ENCODE results near the gene SGK1.
"Not testable (repeated sequence)": the region's sequence is repeated elsewhere in the genome, so short reads cannot be mapped to it uniquely, and the experiment has no call there.

Gene SGK1

GRCh38 chr6:134196568-134197193 lies 121.2 kb downstream of the SGK1 start:
- H3K27me3 ChIP-seq (ENCODE audit: insufficient read depth, poor library complexity, severe bottlenecking) = no peaks in the 10 kb centered on the region
- no peaks in the 10 kb centered on the region for H3K4me1 ChIP-seq (ENCODE audit: insufficient read depth, poor library complexity, severe bottlenecking)
- TF ChIP-seq CTCF (IDR thresholded peaks at IDR 0.05; ENCODE audit: poor library complexity, severe bottlenecking) = no peak
- H3K4me3 ChIP-seq (ENCODE audit: severe bottlenecking) = no peak overlapping the region
- no peaks in the 10 kb centered on the region for H3K9me3 ChIP-seq (ENCODE audit: severe bottlenecking)
- DNase-seq (ENCODE audit: low spot score) (no peak), ATAC-seq (ENCODE audit: low read depth) (no peak)
- H3K27ac ChIP-seq (ENCODE audit: poor library complexity, severe bottlenecking) = no peak overlapping the region
- H3K36me3 ChIP-seq (ENCODE audit: low read depth) = no peaks in the 10 kb centered on the region

DNA sequence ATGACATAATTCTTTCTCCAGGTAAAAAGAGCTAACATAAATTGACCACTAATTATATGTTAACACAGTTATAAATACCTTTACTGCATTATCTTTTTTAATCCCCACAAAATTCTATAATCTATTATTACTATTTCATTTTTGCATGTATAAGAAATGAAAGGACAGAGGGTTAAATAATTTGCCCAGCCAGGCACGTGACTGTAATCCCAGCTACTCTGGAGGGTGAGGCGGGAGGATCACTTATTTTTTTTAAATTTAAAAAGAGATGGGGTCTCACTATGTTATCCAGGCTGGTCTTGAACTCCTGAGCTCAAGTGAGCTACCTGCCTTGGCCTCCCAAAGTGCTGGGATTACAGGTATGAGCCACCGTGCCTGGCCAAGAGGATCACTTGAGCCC lies 121.9 kb downstream of the SGK1 start:
- Histone ChIP-seq H3K27me3 (ENCODE audit: insufficient read depth, poor library complexity, severe bottlenecking) (no peaks in the 10 kb centered on the region), H3K36me3 (ENCODE audit: low read depth) (no peaks in the 10 kb centered on the region), H3K9me3 (ENCODE audit: severe bottlenecking) (no peaks in the 10 kb centered on the region), H3K4me3 (ENCODE audit: severe bottlenecking) (no peak overlapping the region), H3K4me1 (ENCODE audit: insufficient read depth, poor library complexity, severe bottlenecking) (no peaks in the 10 kb centered on the region), H3K27ac (ENCODE audit: poor library complexity, severe bottlenecking) (no peak overlapping the region)
- no peak for TF ChIP-seq CTCF (IDR thresholded peaks at IDR 0.05; ENCODE audit: poor library complexity, severe bottlenecking)
- DNase-seq (ENCODE audit: low spot score) = no peak
- ATAC-seq (ENCODE audit: low read depth) = no peak

DNA sequence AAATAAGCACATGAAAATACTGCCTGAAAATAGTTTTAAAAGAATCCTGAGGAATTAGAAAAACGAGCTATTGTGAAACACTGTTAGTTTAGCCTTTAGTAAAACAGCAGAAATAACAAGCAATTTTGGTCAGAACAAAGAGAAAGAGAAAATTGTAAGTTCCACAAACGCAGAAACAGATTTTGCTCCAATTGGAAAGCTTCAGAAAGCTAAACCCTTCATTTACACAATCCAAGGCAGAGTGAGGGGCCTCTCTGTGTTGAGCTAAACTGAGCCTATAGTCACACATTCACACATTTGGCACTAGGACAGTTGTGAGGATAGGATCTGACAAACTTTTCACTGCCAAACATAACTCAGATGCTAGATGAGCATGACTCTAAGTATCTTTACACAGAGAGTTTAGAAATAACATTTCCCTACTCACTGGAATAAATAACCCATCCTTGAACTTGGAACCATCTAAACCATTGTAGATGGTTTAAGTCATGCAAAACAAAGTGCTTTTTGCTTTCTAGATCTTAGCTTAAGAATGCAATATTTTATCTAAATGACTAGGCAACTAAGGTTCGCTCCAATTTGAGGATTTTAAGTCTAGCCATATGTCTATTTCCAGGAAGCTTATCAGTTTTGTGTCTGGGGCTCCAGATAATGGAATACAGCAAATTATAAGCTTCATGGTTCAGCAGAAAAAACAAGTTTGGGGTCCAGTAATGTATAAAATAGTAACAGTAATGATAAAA lies 122.6 kb downstream of the SGK1 start:
- no peaks in the 10 kb centered on the region for H3K27me3 ChIP-seq (ENCODE audit: insufficient read depth, poor library complexity, severe bottlenecking)
- no peak for TF ChIP-seq CTCF (IDR thresholded peaks at IDR 0.05; ENCODE audit: poor library complexity, severe bottlenecking)
- DNase-seq (ENCODE audit: low spot score) (no peak), ATAC-seq (ENCODE audit: low read depth) (no peak)
- no peaks in the 10 kb centered on the region for H3K4me1 ChIP-seq (ENCODE audit: insufficient read depth, poor library complexity, severe bottlenecking)
- no peaks in the 10 kb centered on the region for H3K9me3 ChIP-seq (ENCODE audit: severe bottlenecking)
- no peaks in the 10 kb centered on the region for H3K36me3 ChIP-seq (ENCODE audit: low read depth)
- no peak overlapping the region for H3K27ac ChIP-seq (ENCODE audit: poor library complexity, severe bottlenecking)
- H3K4me3 ChIP-seq (ENCODE audit: severe bottlenecking) = no peak overlapping the region

DNA sequence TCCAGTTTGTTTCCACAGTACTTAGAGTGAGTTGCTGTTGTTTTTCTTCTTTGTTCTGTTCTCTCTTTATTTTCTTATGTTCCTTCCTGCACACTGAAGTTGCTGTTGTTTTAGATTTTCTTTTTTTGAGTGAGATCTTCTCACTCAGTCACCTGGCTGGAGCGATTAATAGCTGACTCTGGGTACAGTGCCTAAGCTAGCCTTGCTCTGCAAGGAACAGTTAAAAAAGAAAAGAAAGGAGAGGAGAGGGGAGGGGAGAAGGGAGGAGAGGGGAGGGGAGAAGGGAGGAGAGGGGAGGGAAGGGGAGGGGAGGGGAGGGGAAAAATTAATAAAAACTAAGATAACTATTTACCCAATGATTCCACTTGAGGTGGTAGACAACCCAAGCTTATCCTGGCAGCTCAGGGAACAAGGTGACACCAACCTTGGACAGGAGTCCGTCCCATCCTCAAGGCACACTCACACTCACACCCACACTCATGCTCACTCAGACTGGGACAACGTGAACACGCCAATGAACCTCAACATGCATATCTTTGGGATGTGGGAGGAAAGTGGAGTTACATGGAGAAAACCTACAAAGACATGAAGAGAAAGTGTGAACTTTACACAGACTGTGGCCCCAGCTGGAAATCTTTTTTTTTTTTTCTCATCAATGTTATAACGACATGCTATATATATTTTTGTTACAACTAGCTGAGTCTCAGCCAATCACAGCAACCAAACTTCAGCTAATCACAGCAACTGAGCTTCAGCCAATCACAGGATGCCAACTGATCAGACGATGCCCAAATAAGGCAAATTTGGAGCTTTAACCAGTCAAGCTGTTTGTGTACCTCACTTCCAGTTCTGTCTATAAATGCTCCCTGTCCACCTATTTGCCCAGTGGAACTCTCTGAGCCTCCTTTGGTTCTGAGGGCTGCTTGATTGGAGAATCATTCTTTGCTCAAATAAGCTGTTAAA lies 124.1 kb downstream of the SGK1 start:
- ATAC-seq (ENCODE audit: low read depth) = no peak
- H3K27ac ChIP-seq (ENCODE audit: poor library complexity, severe bottlenecking) = no peak overlapping the region
- no peak for DNase-seq (ENCODE audit: low spot score)

GRCh38 chr6:134192609-134193008 lies 125.3 kb downstream of the SGK1 start:
- H3K4me3 ChIP-seq (ENCODE audit: severe bottlenecking); H3K27me3 ChIP-seq (ENCODE audit: insufficient read depth, poor library complexity, severe bottlenecking); H3K36me3 ChIP-seq (ENCODE audit: low read depth); H3K4me1 ChIP-seq (ENCODE audit: insufficient read depth, poor library complexity, severe bottlenecking); ATAC-seq (ENCODE audit: low read depth); DNase-seq (ENCODE audit: low spot score); H3K9me3 ChIP-seq (ENCODE audit: severe bottlenecking); H3K27ac ChIP-seq (ENCODE audit: poor library complexity, severe bottlenecking): not testable (repeated sequence)

More for the DNA sequence above, 124.1 kb downstream of the SGK1 start:
- Histone ChIP-seq H3K36me3 (ENCODE audit: low read depth) (no peaks in the 10 kb centered on the region), H3K9me3 (ENCODE audit: severe bottlenecking) (no peaks in the 10 kb centered on the region), H3K4me1 (ENCODE audit: insufficient read depth, poor library complexity, severe bottlenecking) (no peaks in the 10 kb centered on the region), H3K4me3 (ENCODE audit: severe bottlenecking) (no peak overlapping the region), H3K27me3 (ENCODE audit: insufficient read depth, poor library complexity, severe bottlenecking) (no peaks in the 10 kb centered on the region)
- no peak for TF ChIP-seq CTCF (IDR thresholded peaks at IDR 0.05; ENCODE audit: poor library complexity, severe bottlenecking)

Data from RWPE2 (cell line).